GM19328 (cell line): ENCODE results near the gene KRT85.

Source experiments
- ATAC-seq: cut with Tn5 transposase; IDR thresholded peaks from one replicate; pipeline ENCODE4 v1.9.1; 2021; ENCODE audit warnings: mild to moderate bottlenecking, moderate library complexity; ENCODE audit not compliant: unreplicated experiment

The KRT85 gene

GRCh38 chr12:52395761-52396434 lies 28.6 kb upstream of the KRT85 start:
- no peak for ATAC-seq

GRCh38 chr12:52394836-52395405 lies 27.6 kb upstream of the KRT85 start:
- ATAC-seq: no peak

- no peak for ATAC-seq
Measured at GRCh38 chr12:52392465-52393007, 25.3 kb upstream of the KRT85 start.

GRCh38 chr12:52391618-52392002 lies 24.3 kb upstream of the KRT85 start:
- ATAC-seq: no peak

- ATAC-seq: no peak
Measured at GRCh38 chr12:52390739-52391617, 23.7 kb upstream of the KRT85 start.

GRCh38 chr12:52389313-52390207 lies 22.3 kb upstream of the KRT85 start:
- no peak for ATAC-seq

- no peak for ATAC-seq
Measured at GRCh38 chr12:52387859-52388258, 20.6 kb upstream of the KRT85 start.

GRCh38 chr12:52385226-52385702 lies 18.0 kb upstream of the KRT85 start, which contains the start of gene KRT84:
Gene KRT84 (minus strand): TSS chr12:52385652. CDS start chr12:52385585, 67 bp downstream.
- ATAC-seq: no peak

GRCh38 chr12:52383331-52383730 lies 16.1 kb upstream of the KRT85 start:
- no peak for ATAC-seq

- ATAC-seq: no peak
Measured at GRCh38 chr12:52382854-52383253, 15.6 kb upstream of the KRT85 start.

GRCh38 chr12:52381206-52381605 lies 13.9 kb upstream of the KRT85 start:
- ATAC-seq: no peak

- ATAC-seq: no peak
Measured at GRCh38 chr12:52380271-52380694, 13.0 kb upstream of the KRT85 start.

GRCh38 chr12:52379536-52379935 lies 12.3 kb upstream of the KRT85 start:
- no peak for ATAC-seq

- ATAC-seq: no peak
Measured at GRCh38 chr12:52378091-52378490, 10.8 kb upstream of the KRT85 start.

GRCh38 chr12:52377266-52377665 lies 10.0 kb upstream of the KRT85 start:
- ATAC-seq: no peak

GRCh38 chr12:52372216-52373154 lies 5.2 kb upstream of the KRT85 start:
- no peak for ATAC-seq

- ATAC-seq: no peak
Measured at GRCh38 chr12:52371716-52372115, 4.4 kb upstream of the KRT85 start.

- no peak for ATAC-seq
Measured at GRCh38 chr12:52370926-52371608, 3.8 kb upstream of the KRT85 start.

- ATAC-seq: no peak
Measured at GRCh38 chr12:52369809-52370208, 2.5 kb upstream of the KRT85 start.
